ENCODE results near the gene KCTD2. TPM values are rescaled to one million over a fixed set of nuclear protein-coding genes. Genes with fewer than 3 reads are reported as not detected.

The KCTD2 gene
- total and polyA plus RNA-seq, 2 of the 13 experiments (the other 11 are each of a cell fraction or from before 2014, with no cell fraction given): 28.3 to 32.6 TPM

GRCh38 chr17:75079023-75079373, 32.0 kb downstream of the KCTD2 start:
- no peaks in the 10 kb centered on the region for H3K79me2 ChIP-seq (ENCODE audit: insufficient read depth, low read length)
- ChIA-PET CTCF (ENCODE audit: low intra/inter-chr PET ratio, low total read pairs) (no interaction called here), POLR2A (interaction anchor here (1.3 to 3.6 kb wide), 7 partner anchors 9 to 67 kb away, joined by 3 to 19 read pairs (median 9); partner anchors contain the start of genes ARMC7, MRPL58 and SLC16A5)
- H4K20me1 ChIP-seq (ENCODE audit: insufficient read depth, low read length): no peaks in the 10 kb centered on the region
- peaks cover 97% of the 10 kb centered on the region for H3K4me1 ChIP-seq (ENCODE audit: insufficient read depth, low read length)
- peak overlapping the region; percentile 53 for H3K9ac ChIP-seq (ENCODE audit: insufficient read depth, low read depth, low read length)
- ATAC-seq (peak; percentile 5; the same call in 2 of the 3 replicates), FAIRE-seq (no peak), DNase-seq (ENCODE audit: low spot score) (no peak)
- WGBS (ENCODE audit: low lambda C conversion rate): 49% methylated on average over 7 of the region's 8 CpGs
- no TSS peak for BruUV-seq (replicated peaks)
- intact Hi-C loops (cut with micrococcal nuclease; ENCODE audit: unreplicated experiment) (no loop called here), in situ Hi-C loops (cut with HindIII; ENCODE audit: extremely low pct_ligation_motif_present, low pct_unique_long_range_greater_than_20kb) (no loop called here)
- H2AFZ ChIP-seq (ENCODE audit: low read length): no peak overlapping the region
- peaks cover 0 to 31% of the 10 kb centered on the region in 2 experiments; a peak in 2 of 5 replicates for H3K27me3 ChIP-seq (ENCODE audit: control insufficient read depth in 1 of 2, insufficient read depth in 2 of 2, low read length in 2 of 2)
- no peaks in the 10 kb centered on the region for H3K9me3 ChIP-seq (ENCODE audit: low read length)
- H3K4me3 ChIP-seq (replicated peaks in 1 of 3; ENCODE audit: insufficient read depth in 1 of 3, low read depth in 2 of 3, low read length in 3 of 3): peak overlapping the region; percentile 22 to 66 (median 32); a peak in 4 of 6 replicates
- peak overlapping the region; percentile 19 for H3K27ac ChIP-seq (ENCODE audit: extremely low read length, insufficient read depth, low read length)
- H3K4me2 ChIP-seq (ENCODE audit: low read depth, low read length): peak overlapping the region; percentile 79
- no peaks in the 10 kb centered on the region for H3K36me3 ChIP-seq (replicated peaks in 1 of 2; ENCODE audit: control insufficient read depth in 1 of 2, insufficient read depth in 2 of 2, low read length in 2 of 2)
- no peak for TF ChIP-seq GFI1 (CRISPR knock-in tag; IDR thresholded peaks at IDR 0.05; ENCODE audit: borderline replicate concordance)
- no peak for TF ChIP-seq RELA (CRISPR knock-in tag; IDR thresholded peaks at IDR 0.05)
- no peak for TF ChIP-seq KLF9 (CRISPR knock-in tag; IDR thresholded peaks at IDR 0.05; ENCODE audit: low read depth)
- TF ChIP-seq FOXP4 (CRISPR knock-in tag; IDR thresholded peaks at IDR 0.05): no peak
- no peak for TF ChIP-seq AKAP8 (CRISPR knock-in tag; IDR thresholded peaks at IDR 0.05)
- TF ChIP-seq BRCA1 (CRISPR knock-in tag; IDR thresholded peaks at IDR 0.05): no peak
- no peak for TF ChIP-seq AHR (CRISPR knock-in tag; IDR thresholded peaks at IDR 0.05)
- no peak for TF ChIP-seq GZF1 (CRISPR knock-in tag; IDR thresholded peaks at IDR 0.05)
- TF ChIP-seq SRF (IDR thresholded peaks at IDR 0.05; ENCODE audit: low read depth, low read length): no peak
- TF ChIP-seq TAF15 (IDR thresholded peaks at IDR 0.05; ENCODE audit: low read depth, low read length, poor library complexity, severe bottlenecking): no peak
- no peak for TF ChIP-seq ZFP37 (CRISPR knock-in tag; IDR thresholded peaks at IDR 0.05; ENCODE audit: borderline replicate concordance)
- 0 out of 2 replicates have a peak, but pooled peaks have one; percentile 10 for TF ChIP-seq SNAPC4 (CRISPR knock-in tag; IDR thresholded peaks at IDR 0.05)
- no peak for TF ChIP-seq ZNF383 (CRISPR knock-in tag; IDR thresholded peaks at IDR 0.05; ENCODE audit: borderline replicate concordance)
- no peak for TF ChIP-seq ZNF781 (CRISPR knock-in tag; IDR thresholded peaks at IDR 0.05; ENCODE audit: borderline replicate concordance, not compliant biosample characterization)
- no peak for TF ChIP-seq TBX3 (IDR thresholded peaks at IDR 0.05; ENCODE audit: borderline replicate concordance)
- no peak for TF ChIP-seq ZNF724P (CRISPR knock-in tag; IDR thresholded peaks at IDR 0.05; ENCODE audit: borderline replicate concordance)
- TF ChIP-seq ATF1 (CRISPR knock-in tag; IDR thresholded peaks at IDR 0.05): no peak
- TF ChIP-seq IRX3 (CRISPR knock-in tag; IDR thresholded peaks at IDR 0.05; ENCODE audit: borderline replicate concordance, low read depth): no peak
- no peak for TF ChIP-seq GLI4 (CRISPR knock-in tag; IDR thresholded peaks at IDR 0.05; ENCODE audit: borderline replicate concordance)
- TF ChIP-seq ZFP41 (CRISPR knock-in tag; IDR thresholded peaks at IDR 0.05; ENCODE audit: borderline replicate concordance): peak; percentile 18; the same call in 1 of the 2 replicates

All from HepG2 (cell line).